Measurements from ENCODE around the gene AACS. TPM values are rescaled to one million over a fixed set of nuclear protein-coding genes. Genes with fewer than 3 reads are reported as not detected.

Gene AACS, protein sequence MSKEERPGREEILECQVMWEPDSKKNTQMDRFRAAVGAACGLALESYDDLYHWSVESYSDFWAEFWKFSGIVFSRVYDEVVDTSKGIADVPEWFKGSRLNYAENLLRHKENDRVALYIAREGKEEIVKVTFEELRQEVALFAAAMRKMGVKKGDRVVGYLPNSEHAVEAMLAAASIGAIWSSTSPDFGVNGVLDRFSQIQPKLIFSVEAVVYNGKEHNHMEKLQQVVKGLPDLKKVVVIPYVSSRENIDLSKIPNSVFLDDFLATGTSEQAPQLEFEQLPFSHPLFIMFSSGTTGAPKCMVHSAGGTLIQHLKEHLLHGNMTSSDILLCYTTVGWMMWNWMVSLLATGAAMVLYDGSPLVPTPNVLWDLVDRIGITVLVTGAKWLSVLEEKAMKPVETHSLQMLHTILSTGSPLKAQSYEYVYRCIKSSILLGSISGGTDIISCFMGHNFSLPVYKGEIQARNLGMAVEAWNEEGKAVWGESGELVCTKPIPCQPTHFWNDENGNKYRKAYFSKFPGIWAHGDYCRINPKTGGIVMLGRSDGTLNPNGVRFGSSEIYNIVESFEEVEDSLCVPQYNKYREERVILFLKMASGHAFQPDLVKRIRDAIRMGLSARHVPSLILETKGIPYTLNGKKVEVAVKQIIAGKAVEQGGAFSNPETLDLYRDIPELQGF
- 38.8 and 40.1 TPM in 2 replicates for total RNA-seq
- long read RNA-seq, transcript AACS-201 (18 exons, 3,316 nt), result major isoform, 30 of 51 reads
- long read RNA-seq, partial matches to known transcripts, result 13 of 51 reads
- long read RNA-seq, other reads (novel, unspliced or antisense), result 8 of 51 reads

DNA sequence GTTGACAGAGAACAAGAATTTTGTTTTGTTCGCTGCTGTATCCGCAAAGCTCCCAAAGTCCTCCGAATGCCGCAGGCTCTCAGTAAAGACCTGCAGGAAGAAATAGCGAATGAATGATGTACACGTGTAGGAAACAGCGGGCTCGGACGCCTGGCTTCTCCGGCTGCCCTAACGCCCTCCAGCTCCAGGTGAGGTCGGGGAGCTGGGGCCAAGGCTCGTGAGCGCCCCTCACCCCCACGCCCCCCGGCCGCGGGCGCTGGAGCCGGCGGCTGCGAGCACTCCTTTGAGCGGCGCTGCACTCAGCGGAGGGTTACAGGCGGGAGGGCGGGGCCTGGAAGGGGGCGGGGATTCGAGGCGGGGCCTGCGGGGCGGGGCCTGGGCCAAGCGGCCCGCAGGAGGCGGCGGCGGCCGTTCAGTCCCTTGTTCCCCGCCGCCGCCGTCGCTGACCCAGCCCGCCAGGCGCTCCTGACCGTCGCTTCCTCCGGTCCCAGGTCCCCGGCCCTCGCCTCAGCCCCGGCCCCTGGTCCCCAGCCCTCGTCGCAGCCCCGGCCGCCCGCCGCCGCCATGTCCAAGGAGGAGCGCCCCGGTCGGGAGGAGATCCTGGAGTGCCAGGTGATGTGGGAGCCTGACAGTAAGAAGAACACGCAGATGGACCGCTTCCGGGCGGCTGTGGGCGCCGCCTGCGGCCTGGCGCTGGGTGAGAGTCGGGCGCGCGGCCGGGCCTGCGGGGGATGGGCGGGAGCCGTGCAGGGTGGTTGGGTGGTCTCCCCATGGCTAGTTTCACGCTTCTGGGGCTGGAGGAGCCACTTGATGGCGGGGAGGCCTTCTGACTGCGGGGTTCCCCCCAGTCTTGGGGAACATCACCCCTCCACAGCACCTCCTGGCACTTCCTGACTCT is at the start of gene AACS:
AACS (plus strand) TSS at position 415 of the 898 bp plus-strand sequence; CDS start at position 565, 150 bp downstream.
- H3K36me3 Mint-ChIP-seq (ENCODE audit: insufficient read depth), result peaks cover 3% of the 10 kb centered on the region
- H3K27ac Mint-ChIP-seq, result peak within 1 kb of the TSS; percentile 73
- TF ChIP-seq, protein P1, sequence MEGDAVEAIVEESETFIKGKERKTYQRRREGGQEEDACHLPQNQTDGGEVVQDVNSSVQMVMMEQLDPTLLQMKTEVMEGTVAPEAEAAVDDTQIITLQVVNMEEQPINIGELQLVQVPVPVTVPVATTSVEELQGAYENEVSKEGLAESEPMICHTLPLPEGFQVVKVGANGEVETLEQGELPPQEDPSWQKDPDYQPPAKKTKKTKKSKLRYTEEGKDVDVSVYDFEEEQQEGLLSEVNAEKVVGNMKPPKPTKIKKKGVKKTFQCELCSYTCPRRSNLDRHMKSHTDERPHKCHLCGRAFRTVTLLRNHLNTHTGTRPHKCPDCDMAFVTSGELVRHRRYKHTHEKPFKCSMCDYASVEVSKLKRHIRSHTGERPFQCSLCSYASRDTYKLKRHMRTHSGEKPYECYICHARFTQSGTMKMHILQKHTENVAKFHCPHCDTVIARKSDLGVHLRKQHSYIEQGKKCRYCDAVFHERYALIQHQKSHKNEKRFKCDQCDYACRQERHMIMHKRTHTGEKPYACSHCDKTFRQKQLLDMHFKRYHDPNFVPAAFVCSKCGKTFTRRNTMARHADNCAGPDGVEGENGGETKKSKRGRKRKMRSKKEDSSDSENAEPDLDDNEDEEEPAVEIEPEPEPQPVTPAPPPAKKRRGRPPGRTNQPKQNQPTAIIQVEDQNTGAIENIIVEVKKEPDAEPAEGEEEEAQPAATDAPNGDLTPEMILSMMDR (IDR thresholded peaks at IDR 0.05; ENCODE audit: unreplicated experiment), result no peak
- peak; percentile 72 for DNase-seq (ENCODE audit: low spot score, unreplicated experiment)
- H3K27me3 Mint-ChIP-seq, result no peaks in the 10 kb centered on the region
- peaks cover 7% of the 10 kb centered on the region for H3K9me3 Mint-ChIP-seq (ENCODE audit: low read depth)
- peaks cover 9% of the 10 kb centered on the region for H3K4me1 Mint-ChIP-seq (ENCODE audit: low read depth)
- H3K4me3 Mint-ChIP-seq (ENCODE audit: low read depth), result peak within 1 kb of the TSS; percentile 81

DNA sequence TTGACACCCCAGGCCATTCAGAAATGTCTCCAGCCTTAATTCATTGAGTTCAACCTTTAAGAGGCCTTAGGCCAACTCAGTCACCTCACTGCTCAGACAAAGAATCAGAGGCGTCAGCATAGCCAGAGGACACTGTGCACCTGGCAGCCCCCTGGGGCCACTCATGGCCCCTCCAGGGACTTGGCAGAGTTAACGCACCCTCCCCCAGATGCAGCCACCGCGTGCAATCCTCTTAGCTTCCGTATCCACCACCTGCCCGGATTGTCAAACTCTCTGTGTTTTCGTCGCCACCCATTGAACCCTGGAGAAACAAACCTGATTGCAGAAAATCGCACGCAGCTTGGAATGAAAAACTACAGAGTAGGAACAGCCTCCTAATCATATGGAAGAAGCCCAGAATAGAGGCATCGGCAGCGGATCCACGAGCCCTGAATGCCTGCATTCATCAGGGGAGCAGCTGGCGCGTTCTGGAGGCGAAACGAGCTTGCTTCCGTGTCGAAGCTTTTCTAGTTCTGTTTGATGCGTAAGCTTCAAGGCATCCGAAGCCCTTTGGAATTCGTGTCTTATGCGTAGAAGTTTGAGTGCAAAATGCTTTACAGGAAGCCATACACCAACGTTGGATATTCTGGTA is 49.4 kb upstream of the AACS start:
- H3K4me3 Mint-ChIP-seq (ENCODE audit: low read depth), result no peak overlapping the region
- TF ChIP-seq, protein P1 (IDR thresholded peaks at IDR 0.05; ENCODE audit: unreplicated experiment), result no peak
- peak overlapping the region; percentile 24 for H3K27ac Mint-ChIP-seq
- peaks cover 7% of the 10 kb centered on the region for H3K36me3 Mint-ChIP-seq (ENCODE audit: insufficient read depth)
- DNase-seq (ENCODE audit: low spot score, unreplicated experiment), result no peak
- no peaks in the 10 kb centered on the region for H3K9me3 Mint-ChIP-seq (ENCODE audit: low read depth)
- H3K27me3 Mint-ChIP-seq, result no peaks in the 10 kb centered on the region
- no peaks in the 10 kb centered on the region for H3K4me1 Mint-ChIP-seq (ENCODE audit: low read depth)

DNA sequence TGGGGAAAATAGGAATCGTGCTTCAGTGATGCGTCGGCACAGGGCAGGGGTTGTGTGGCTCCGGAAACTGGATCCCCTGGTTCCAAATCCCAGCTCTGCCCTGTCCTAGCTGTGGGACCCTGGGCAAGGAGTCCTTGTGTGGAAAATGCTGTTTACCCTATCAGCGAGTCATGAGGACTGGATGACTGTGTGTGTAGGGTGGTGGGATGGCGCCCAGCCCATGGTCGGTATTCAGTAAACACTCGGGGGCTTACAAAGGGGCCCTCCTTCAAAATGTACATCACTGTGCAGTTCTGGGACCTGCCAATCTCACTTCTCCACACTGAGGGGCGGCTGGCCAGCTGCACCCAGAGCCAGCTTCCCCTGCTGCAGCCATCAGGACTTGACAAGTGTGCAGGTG is 47.4 kb upstream of the AACS start:
- TF ChIP-seq, protein P1 (IDR thresholded peaks at IDR 0.05; ENCODE audit: unreplicated experiment), result no peak
- DNase-seq (ENCODE audit: low spot score, unreplicated experiment), result no peak
- no peaks in the 10 kb centered on the region for H3K9me3 Mint-ChIP-seq (ENCODE audit: low read depth)
- no peaks in the 10 kb centered on the region for H3K27me3 Mint-ChIP-seq
- peaks cover 13% of the 10 kb centered on the region for H3K36me3 Mint-ChIP-seq (ENCODE audit: insufficient read depth)
- H3K27ac Mint-ChIP-seq, result no peak overlapping the region
- H3K4me3 Mint-ChIP-seq (ENCODE audit: low read depth), result no peak overlapping the region
- no peaks in the 10 kb centered on the region for H3K4me1 Mint-ChIP-seq (ENCODE audit: low read depth)

DNA sequence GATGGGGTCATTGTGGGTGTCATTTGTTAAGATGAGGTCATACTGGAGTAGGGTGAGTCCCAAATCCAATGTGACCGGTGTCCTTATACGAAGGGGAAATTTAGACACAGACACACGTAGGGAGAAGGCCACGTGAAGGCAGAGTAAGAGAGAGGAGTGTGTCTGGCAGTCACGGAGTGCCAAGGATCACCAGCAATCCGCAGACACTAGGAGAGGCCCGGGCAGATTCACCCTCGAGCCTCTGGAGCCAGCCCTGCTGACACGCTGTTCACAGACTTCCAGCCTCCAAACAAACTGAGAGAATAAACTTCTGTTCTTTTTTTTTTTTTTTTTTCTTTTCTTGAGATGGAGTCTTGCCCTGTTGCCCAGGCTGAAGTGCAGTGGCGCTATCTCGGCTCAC is 46.9 kb upstream of the AACS start:
- H3K27me3 Mint-ChIP-seq, result no peaks in the 10 kb centered on the region
- H3K4me3 Mint-ChIP-seq (ENCODE audit: low read depth), result no peak overlapping the region
- H3K4me1 Mint-ChIP-seq (ENCODE audit: low read depth), result no peaks in the 10 kb centered on the region
- TF ChIP-seq, protein P1 (IDR thresholded peaks at IDR 0.05; ENCODE audit: unreplicated experiment), result no peak
- no peak for DNase-seq (ENCODE audit: low spot score, unreplicated experiment)
- H3K27ac Mint-ChIP-seq, result no peak overlapping the region
- H3K9me3 Mint-ChIP-seq (ENCODE audit: low read depth), result no peaks in the 10 kb centered on the region
- peaks cover 18% of the 10 kb centered on the region for H3K36me3 Mint-ChIP-seq (ENCODE audit: insufficient read depth)

Data from progenitor cell of endocrine pancreas (in vitro differentiated cells).